ENCODE measurements around the gene FAM200C. TPM values are rescaled to one million over a fixed set of nuclear protein-coding genes. Genes with fewer than 3 reads are reported as not detected.
A peak's percentile ranks its signal among the peaks of the same experiment; 100 is the strongest.

FAM200C gene
- total and polyA plus RNA-seq, 9 donors = 4.8 to 14.3 (median 8.0) TPM

- Histone ChIP-seq H3K4me3 (no peak overlapping the region), H3K27ac (no peak overlapping the region), H3K9me3 (no peaks in the 10 kb centered on the region), H3K27me3 (no peaks in the 10 kb centered on the region), H3K4me1 (ENCODE audit: insufficient read depth) (no peaks in the 10 kb centered on the region), H3K36me3 (no peaks in the 10 kb centered on the region)
- DNase-seq = no peak
- intact Hi-C loops (cut with DNase I) = no loop called here
- TF ChIP-seq, protein P1, sequence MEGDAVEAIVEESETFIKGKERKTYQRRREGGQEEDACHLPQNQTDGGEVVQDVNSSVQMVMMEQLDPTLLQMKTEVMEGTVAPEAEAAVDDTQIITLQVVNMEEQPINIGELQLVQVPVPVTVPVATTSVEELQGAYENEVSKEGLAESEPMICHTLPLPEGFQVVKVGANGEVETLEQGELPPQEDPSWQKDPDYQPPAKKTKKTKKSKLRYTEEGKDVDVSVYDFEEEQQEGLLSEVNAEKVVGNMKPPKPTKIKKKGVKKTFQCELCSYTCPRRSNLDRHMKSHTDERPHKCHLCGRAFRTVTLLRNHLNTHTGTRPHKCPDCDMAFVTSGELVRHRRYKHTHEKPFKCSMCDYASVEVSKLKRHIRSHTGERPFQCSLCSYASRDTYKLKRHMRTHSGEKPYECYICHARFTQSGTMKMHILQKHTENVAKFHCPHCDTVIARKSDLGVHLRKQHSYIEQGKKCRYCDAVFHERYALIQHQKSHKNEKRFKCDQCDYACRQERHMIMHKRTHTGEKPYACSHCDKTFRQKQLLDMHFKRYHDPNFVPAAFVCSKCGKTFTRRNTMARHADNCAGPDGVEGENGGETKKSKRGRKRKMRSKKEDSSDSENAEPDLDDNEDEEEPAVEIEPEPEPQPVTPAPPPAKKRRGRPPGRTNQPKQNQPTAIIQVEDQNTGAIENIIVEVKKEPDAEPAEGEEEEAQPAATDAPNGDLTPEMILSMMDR (IDR thresholded peaks at IDR 0.05) = no peak
- TF ChIP-seq EP300 (IDR thresholded peaks at IDR 0.05) (no peak), POLR2A (IDR thresholded peaks at IDR 0.05) (no peak)
- WGBS, 3 donors = 96 to 99% (median 97%) methylated on average over 4 of the region's 4 CpGs
Observed at GRCh38 chr5:160352308-160352707, 47.5 kb downstream of the FAM200C start.

DNA sequence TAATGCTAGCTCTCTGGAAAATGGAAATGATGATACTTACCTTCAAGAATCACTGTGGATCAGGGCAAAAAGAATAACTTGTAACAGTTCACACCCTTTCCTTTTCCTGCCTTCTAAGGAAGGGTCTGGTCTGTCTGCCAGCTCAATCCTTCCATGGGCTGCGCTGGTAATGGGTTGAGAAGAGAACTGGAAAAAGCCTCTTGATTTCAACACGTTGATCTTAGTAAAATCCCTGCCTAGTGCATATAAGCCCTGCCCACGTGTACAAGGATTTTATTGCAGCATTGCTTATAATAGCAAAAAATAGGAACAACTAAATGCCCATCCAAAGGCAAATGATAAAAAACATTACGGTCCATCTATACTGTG is 49.9 kb downstream of the FAM200C start:
- Histone ChIP-seq H3K27ac (no peak overlapping the region), H3K4me3 (no peak overlapping the region), H3K27me3 (no peaks in the 10 kb centered on the region), H3K36me3 (no peaks in the 10 kb centered on the region), H3K9me3 (no peaks in the 10 kb centered on the region), H3K4me1 (ENCODE audit: insufficient read depth) (no peaks in the 10 kb centered on the region)
- DNase-seq = no peak
- 83 to 84% (median 83%) methylated on average over 4 of the region's 4 CpGs for WGBS, 3 donors
- intact Hi-C loops (cut with DNase I) = loop anchor here in 3 of 4 donors (5.0 to 10.0 kb wide), 3 partner anchors 328 to 905 kb away; no protein-coding TSS in a partner anchor
- TF ChIP-seq, protein P1 (IDR thresholded peaks at IDR 0.05) = no peak
- TF ChIP-seq POLR2A (IDR thresholded peaks at IDR 0.05) (no peak), EP300 (IDR thresholded peaks at IDR 0.05) (no peak)

GRCh38 chr5:160349249-160349934 is 50.5 kb downstream of the FAM200C start:
- TF ChIP-seq EP300 (IDR thresholded peaks at IDR 0.05) (no peak), POLR2A (IDR thresholded peaks at IDR 0.05) (no peak)
- TF ChIP-seq, protein P1 (IDR thresholded peaks at IDR 0.05) = no peak
- H3K27me3 ChIP-seq = no peaks in the 10 kb centered on the region
- no peaks in the 10 kb centered on the region for H3K36me3 ChIP-seq
- WGBS, 3 donors = 94 to 96% (median 95%) methylated on average over 24 to 27 of the region's 27 CpGs
- no peaks in the 10 kb centered on the region for H3K9me3 ChIP-seq
- DNase-seq = no peak
- H3K27ac ChIP-seq = no peak overlapping the region
- intact Hi-C loops (cut with DNase I) = loop anchor here in 3 of 4 donors (5.0 to 10.0 kb wide), 3 partner anchors 327 to 905 kb away; no protein-coding TSS in a partner anchor
- H3K4me1 ChIP-seq (ENCODE audit: insufficient read depth) = no peaks in the 10 kb centered on the region
- H3K4me3 ChIP-seq = no peak overlapping the region

DNA sequence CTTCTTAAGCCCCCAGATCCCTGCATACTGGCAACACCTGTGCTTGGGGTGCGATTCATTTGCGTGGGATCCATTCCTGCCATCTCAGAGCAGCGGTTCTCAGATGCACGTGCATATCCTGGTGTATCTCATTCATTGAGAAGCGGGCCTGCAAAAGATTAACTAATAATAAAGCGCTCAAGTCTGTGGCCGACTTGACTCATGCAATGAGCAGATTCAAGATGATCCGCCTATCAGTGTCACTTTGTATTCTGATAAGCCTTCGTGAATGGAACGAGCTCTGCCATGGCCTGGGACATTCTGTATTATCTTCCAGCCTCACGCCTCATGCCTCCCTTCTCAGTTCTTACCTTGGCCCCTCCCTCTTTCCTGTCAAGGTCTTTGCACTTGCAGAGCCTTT is 51.8 kb downstream of the FAM200C start:
- intact Hi-C loops (cut with DNase I) = loop anchor here in 3 of 4 donors (5.0 to 10.0 kb wide), 3 partner anchors 326 to 903 kb away; no protein-coding TSS in a partner anchor
- DNase-seq = no peak

DNA sequence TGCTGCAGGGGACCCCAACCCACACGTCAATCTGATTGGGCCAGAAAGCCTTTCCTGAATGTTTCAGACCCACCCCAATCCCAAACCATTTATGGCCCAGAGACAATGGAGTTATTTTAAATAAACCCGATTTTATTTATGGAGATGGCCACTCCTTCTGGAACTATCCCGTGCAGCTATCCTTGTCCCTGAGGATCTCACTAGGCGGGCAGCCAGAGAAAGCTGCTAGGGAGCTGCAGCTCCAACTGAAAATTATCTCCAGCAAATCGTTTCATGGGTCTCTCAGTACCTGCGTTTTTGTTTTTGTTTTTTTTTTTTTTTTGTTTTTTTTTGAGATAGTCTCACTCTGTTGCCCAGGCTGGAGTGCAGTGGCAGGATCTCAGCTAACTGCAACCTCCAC is 52.4 kb downstream of the FAM200C start:
- Histone ChIP-seq H3K27me3 (no peaks in the 10 kb centered on the region), H3K4me1 (ENCODE audit: insufficient read depth) (peaks cover 2% of the 10 kb centered on the region), H3K4me3 (no peak overlapping the region), H3K9me3 (no peaks in the 10 kb centered on the region), H3K36me3 (no peaks in the 10 kb centered on the region), H3K27ac (no peak overlapping the region)
- intact Hi-C loops (cut with DNase I) = loop anchor here in 3 of 4 donors (5.0 to 10.0 kb wide), 3 partner anchors 325 to 903 kb away; no protein-coding TSS in a partner anchor
- WGBS, 3 donors = 54 to 62% (median 54%) methylated on average over 6 of the region's 6 CpGs
- peak in 1 of 5 donors; percentile 20 for DNase-seq
- TF ChIP-seq EP300 (IDR thresholded peaks at IDR 0.05) (no peak), POLR2A (IDR thresholded peaks at IDR 0.05) (no peak)
- TF ChIP-seq, protein P1 (IDR thresholded peaks at IDR 0.05) = no peak

More for the DNA sequence above, 51.8 kb downstream of the FAM200C start:
- Histone ChIP-seq H3K36me3 (no peaks in the 10 kb centered on the region), H3K27me3 (no peaks in the 10 kb centered on the region), H3K4me1 (ENCODE audit: insufficient read depth) (no peaks in the 10 kb centered on the region), H3K4me3 (no peak overlapping the region), H3K9me3 (no peaks in the 10 kb centered on the region), H3K27ac (no peak overlapping the region)
- TF ChIP-seq EP300 (IDR thresholded peaks at IDR 0.05) (no peak), POLR2A (IDR thresholded peaks at IDR 0.05) (no peak)
- WGBS, 3 donors = 87 to 90% (median 90%) methylated on average over 11 of the region's 11 CpGs

Measured in ovary (tissue), 9 donors.